ENCODE measurements around the gene CCDC201.

GRCh38 chr7:45874408-45875131 is 1.7 kb upstream of the CCDC201 start:
- TF ChIP-seq SUZ12 (IDR thresholded peaks at IDR 0.05; ENCODE audit: extremely low read depth, insufficient read depth, insufficient read length) (no peak), ZNF274 (IDR thresholded peaks at IDR 0.05; ENCODE audit: low read depth, low read length) (no peak), YY1 (IDR thresholded peaks at IDR 0.05; ENCODE audit: insufficient read depth, insufficient read length) (no peak)

Data from NT2/D1 (cell line).